Stimulated activated naive CD8-positive, alpha-beta T cell treated with anti-CD3 and anti-CD28 coated beads, Interleukin-15, Interleukin-2, amounts not matched to agents 100 ng/mL and 50 ng/mL, for 24 hours (primary cell): ENCODE data around the gene CDKL5.

Experiments used
- H3K27ac Mint-ChIP-seq: one replicate; pipeline ENCODE4 v1.8.0; 2021; ENCODE audit warnings: mild to moderate bottlenecking, mixed read lengths
- H3K27me3 Mint-ChIP-seq: one replicate; pipeline ENCODE4 v1.8.0; 2021; ENCODE audit warnings: mixed read lengths
- H3K36me3 Mint-ChIP-seq: one replicate; pipeline ENCODE4 v1.8.0; 2021; ENCODE audit warnings: low read depth, mixed read lengths
- H3K4me1 Mint-ChIP-seq: one replicate; pipeline ENCODE4 v1.8.0; 2021; ENCODE audit warnings: low read depth, mixed read lengths
- H3K4me3 Mint-ChIP-seq: one replicate; pipeline ENCODE4 v1.8.0; 2021; ENCODE audit warnings: mild to moderate bottlenecking, mixed read lengths
- H3K9me3 Mint-ChIP-seq: one replicate; pipeline ENCODE4 v1.8.0; 2021; ENCODE audit warnings: mixed read lengths

The CDKL5 gene

DNA sequence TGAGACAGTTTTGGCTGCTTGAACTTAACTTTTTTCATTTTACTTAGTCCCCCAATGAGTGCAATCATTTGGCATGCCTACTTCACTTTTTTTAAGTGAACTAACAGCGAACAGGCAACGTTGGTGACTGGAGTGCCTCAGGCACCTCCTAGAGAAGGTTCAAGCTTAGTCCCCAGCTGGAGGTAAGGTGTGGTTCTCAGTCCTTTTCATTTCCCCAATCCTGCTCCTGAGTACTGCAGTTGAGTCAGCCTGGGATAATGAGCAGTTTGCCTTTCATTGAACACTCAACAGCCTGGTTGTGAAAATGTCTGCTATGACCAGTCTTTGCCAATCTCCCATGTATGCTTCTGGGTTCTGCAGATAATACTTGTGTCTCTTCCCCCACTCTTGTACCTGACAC is 109.5 kb downstream of the CDKL5 start:
- Mint-ChIP-seq H3K9me3 (no peaks in the 10 kb centered on the region), H3K4me3 (no peak overlapping the region), H3K27ac (no peak overlapping the region), H3K4me1 (peaks cover 10% of the 10 kb centered on the region), H3K27me3 (no peaks in the 10 kb centered on the region), H3K36me3 (no peaks in the 10 kb centered on the region)

DNA sequence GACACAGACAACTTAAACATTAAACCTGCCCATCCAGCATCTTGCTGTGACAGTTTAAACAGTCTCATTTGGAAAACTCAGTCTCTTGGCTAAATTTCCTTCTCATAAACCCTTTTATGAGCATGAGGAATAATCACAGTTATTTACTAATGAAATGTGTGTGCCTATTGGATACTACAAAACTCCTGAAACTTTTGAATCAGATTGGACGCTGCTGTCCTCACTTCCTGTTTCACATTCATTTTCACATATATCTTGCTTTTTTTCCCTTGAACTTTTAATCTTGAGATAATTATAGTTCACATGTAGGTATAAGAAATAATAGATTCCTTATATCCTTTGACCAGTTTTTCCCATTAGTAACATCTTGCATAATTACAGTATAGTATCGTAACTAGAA is 111.7 kb downstream of the CDKL5 start:
- H3K27ac Mint-ChIP-seq: no peak overlapping the region

DNA sequence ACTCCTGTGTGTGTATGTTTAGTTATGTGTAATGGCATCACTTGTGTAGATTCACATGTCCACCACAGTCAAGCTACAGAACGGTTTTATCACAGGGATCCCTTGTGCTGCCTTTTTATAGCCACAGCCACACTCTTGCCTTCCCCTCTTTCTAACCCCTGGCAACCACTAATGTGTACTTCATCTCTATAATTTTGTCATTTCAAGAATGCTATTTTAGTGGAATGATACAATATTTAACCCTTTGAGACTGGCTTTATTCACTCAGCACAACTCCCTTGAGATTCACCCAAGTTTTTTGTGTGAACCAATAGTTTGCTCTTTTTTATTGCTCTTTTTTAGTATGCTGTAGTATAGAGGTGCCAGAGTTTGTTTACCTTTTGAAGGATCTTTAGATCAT is 112.1 kb downstream of the CDKL5 start:
- no peaks in the 10 kb centered on the region for H3K9me3 Mint-ChIP-seq
- H3K36me3 Mint-ChIP-seq: no peaks in the 10 kb centered on the region
- no peaks in the 10 kb centered on the region for H3K27me3 Mint-ChIP-seq
- H3K27ac Mint-ChIP-seq: no peak overlapping the region
- H3K4me3 Mint-ChIP-seq: no peak overlapping the region
- peaks cover 10% of the 10 kb centered on the region for H3K4me1 Mint-ChIP-seq

More for the DNA sequence above, 111.7 kb downstream of the CDKL5 start:
- Mint-ChIP-seq H3K36me3 (no peaks in the 10 kb centered on the region), H3K4me1 (peaks cover 10% of the 10 kb centered on the region), H3K4me3 (no peak overlapping the region), H3K27me3 (no peaks in the 10 kb centered on the region), H3K9me3 (no peaks in the 10 kb centered on the region)

DNA sequence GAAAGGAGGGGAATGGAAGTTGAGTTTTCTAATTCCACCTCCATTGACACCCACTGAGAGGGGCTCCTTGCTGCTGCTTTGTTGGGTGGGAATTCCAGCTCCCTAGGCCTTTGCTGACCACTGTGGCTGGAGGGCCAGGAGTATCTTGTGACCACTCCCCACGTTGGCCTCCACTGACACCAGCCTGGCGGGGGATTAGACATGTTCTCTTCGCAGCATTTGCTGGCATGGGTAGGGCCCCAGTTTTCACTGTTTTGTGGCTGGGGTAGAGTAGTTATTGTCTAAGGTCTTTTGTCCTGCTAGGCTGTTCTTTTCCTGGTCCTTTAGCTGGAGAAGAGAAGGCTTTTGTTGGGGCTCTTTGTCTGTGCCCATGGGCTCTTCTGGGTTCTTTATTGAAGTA is 116.7 kb downstream of the CDKL5 start:
- Mint-ChIP-seq H3K9me3 (no peaks in the 10 kb centered on the region), H3K27me3 (no peaks in the 10 kb centered on the region), H3K4me1 (peaks cover 6% of the 10 kb centered on the region)

DNA sequence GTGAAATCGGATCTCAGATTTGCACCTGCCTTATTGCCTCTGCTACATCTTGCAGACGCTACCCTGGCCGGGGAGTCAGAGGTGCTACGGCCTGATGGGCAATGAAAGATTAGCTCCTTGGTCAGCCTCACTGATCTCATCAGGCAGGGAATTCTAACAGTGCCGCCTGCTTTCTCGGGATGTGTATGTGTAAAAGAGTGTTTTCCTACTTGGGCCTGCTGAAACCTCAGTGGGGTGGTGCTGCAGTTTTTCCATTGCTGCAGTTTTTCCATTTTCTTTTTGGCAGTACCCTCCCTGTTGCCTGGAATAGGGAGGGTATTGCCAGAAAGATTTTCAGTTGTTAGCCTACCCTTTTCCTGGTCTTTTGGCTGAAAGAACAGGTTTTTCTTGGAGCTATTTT is 117.5 kb downstream of the CDKL5 start:
- H3K4me1 Mint-ChIP-seq: no peaks in the 10 kb centered on the region
- no peaks in the 10 kb centered on the region for H3K36me3 Mint-ChIP-seq
- H3K27me3 Mint-ChIP-seq: no peaks in the 10 kb centered on the region
- no peaks in the 10 kb centered on the region for H3K9me3 Mint-ChIP-seq
- H3K27ac Mint-ChIP-seq: no peak overlapping the region
- no peak overlapping the region for H3K4me3 Mint-ChIP-seq

More for the DNA sequence above, 116.7 kb downstream of the CDKL5 start:
- no peak overlapping the region for H3K27ac Mint-ChIP-seq
- H3K36me3 Mint-ChIP-seq: no peaks in the 10 kb centered on the region
- H3K4me3 Mint-ChIP-seq: no peak overlapping the region

DNA sequence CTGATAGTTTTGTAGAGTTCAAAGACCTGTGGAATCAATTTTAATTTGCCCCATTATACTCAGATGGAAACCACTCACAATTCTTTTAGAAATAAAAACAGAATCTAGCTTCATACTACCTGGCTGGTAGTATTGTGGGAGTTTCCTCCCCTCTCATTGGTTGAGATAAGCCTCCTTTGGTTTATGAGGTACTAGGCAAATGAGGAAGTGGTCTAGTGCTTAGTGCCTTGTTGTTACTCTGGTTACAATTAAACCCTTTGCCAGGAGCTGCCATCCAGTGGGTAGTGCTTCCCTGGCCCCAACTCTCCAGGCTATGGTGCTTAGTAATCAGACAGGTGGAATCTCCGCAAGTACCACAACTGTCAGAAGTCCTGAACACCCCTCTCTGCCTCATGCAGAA is 118.3 kb downstream of the CDKL5 start:
- Mint-ChIP-seq H3K4me1 (no peaks in the 10 kb centered on the region), H3K36me3 (no peaks in the 10 kb centered on the region), H3K4me3 (no peak overlapping the region), H3K27me3 (no peaks in the 10 kb centered on the region), H3K27ac (no peak overlapping the region), H3K9me3 (no peaks in the 10 kb centered on the region)

DNA sequence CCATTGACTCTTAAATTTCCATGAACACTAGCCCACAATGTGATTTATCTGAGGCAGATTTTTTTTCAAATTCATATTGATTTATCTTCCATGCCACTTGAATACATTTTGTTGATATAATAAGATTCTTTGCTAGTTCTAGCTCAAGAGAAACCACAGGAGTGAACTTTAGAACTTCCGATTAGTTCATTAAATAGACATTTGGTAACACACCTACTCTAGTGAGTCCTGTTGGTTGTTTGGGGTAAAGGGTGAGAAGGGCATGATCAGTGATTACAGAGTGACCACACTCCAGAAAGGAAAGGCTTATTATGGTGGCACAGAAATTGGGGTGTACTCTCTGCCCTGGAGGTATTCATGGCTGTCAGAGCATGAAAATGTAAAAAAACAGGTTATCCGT is 120.4 kb downstream of the CDKL5 start:
- Mint-ChIP-seq H3K36me3 (no peaks in the 10 kb centered on the region), H3K9me3 (no peaks in the 10 kb centered on the region), H3K4me3 (no peak overlapping the region), H3K27ac (no peak overlapping the region), H3K27me3 (no peaks in the 10 kb centered on the region), H3K4me1 (peaks cover 3% of the 10 kb centered on the region)

DNA sequence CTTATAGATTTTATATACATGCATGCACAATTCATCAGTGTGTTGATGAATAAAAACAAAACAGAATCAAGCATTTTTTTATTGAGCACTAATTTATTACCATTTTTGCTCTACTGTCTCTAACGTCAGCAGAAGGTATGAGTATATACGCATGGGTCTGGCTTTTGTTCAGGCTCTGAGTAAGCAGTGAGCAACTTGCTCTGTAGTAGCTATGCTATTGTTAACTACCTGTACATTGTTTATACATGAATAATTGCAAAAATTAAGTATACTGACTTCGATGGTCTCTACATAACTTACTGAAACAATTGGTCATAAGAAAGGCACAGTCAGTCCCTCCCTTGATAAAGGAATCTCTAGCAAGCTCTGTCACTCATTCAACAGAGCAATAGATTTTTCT is 123.6 kb downstream of the CDKL5 start:
- Mint-ChIP-seq H3K4me1 (peaks cover 3% of the 10 kb centered on the region), H3K36me3 (no peaks in the 10 kb centered on the region), H3K27me3 (no peaks in the 10 kb centered on the region), H3K9me3 (no peaks in the 10 kb centered on the region), H3K4me3 (no peak overlapping the region), H3K27ac (no peak overlapping the region)

DNA sequence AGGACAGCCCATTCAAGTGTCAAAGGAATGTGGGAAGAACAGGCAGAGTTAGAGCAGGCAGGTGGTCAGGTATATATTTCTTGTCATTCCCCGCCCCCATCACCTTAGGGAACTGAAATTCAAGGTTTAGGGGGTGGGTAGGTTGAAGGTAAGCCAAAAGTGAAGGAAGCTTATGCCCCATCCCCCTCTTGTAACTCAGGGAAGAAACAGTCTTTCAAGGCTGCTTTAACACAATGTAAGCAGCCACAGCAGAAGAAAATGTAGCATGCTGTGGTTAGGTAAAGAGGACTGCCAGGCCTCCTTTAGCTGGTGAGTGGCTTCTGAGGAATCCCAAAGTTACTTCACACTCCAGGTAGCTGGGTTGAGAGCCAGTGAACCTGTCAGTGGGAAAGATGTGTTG is 124.2 kb downstream of the CDKL5 start:
- H3K27me3 Mint-ChIP-seq: no peaks in the 10 kb centered on the region
- no peak overlapping the region for H3K4me3 Mint-ChIP-seq
- H3K36me3 Mint-ChIP-seq: no peaks in the 10 kb centered on the region
- no peak overlapping the region for H3K27ac Mint-ChIP-seq
- no peaks in the 10 kb centered on the region for H3K9me3 Mint-ChIP-seq
- H3K4me1 Mint-ChIP-seq: peaks cover 3% of the 10 kb centered on the region

DNA sequence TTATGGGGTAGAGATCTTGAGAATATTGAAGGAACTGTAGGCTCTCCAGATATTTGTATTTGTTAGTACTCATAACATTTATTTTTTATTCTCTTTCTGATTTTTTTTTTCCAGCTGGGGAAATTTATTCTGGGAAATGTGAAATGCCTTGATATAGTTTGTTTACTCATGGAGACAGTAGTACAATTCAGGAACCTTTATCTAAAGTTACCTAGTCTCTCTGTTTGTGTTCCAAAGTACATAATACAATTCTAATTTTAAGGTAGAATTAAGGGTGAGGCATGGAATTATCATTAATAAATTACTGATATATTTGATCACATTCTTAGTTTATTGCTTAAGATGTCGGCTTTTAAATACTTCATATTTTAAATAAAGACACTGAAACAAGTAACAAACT is 132.5 kb downstream of the CDKL5 start:
- Mint-ChIP-seq H3K4me1 (no peaks in the 10 kb centered on the region), H3K27me3 (no peaks in the 10 kb centered on the region), H3K27ac (no peak overlapping the region), H3K9me3 (no peaks in the 10 kb centered on the region), H3K36me3 (no peaks in the 10 kb centered on the region), H3K4me3 (no peak overlapping the region)

DNA sequence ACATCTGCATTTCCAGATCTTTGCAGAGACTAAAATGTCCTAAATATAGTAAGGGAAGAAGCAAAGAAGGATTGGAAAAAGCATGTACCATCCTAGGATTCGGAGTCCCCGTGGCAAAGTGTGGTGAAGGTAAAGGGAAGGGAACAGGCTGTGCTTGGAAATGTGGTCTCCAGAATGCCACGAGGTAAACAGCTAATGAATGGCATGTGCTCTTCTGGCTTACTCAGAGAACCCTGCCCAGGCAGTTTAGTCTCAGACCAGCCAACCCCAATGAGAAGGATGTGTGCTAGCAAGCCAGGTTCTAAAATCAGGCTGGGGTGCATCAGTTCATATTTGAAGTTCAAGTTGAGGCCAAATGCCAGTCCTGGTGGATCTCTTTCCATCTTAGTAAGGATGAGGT is 133.4 kb downstream of the CDKL5 start:
- Mint-ChIP-seq H3K27me3 (no peaks in the 10 kb centered on the region), H3K4me1 (no peaks in the 10 kb centered on the region), H3K4me3 (no peak overlapping the region), H3K9me3 (no peaks in the 10 kb centered on the region), H3K36me3 (no peaks in the 10 kb centered on the region), H3K27ac (no peak overlapping the region)

DNA sequence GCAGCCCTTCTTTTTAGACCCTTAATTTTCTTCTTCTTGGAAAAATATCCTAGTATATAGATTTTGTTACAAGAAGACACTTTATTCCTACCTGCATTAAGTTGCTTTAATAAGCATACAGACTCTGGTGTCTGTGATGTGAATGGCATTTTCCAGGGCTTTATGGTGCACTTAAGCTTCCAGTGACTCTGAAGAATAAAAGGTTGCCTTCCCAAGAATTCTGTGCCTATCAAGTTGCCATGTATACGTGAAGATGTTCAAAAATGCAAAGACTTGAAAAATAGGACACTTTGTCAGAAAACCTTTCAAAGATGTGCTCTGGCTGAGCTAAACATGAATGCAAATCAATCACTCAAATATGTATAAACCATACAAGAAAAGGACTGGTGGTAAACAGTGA is 135.6 kb downstream of the CDKL5 start:
- H3K27me3 Mint-ChIP-seq: no peaks in the 10 kb centered on the region
- no peaks in the 10 kb centered on the region for H3K4me1 Mint-ChIP-seq
- H3K9me3 Mint-ChIP-seq: no peaks in the 10 kb centered on the region
- H3K27ac Mint-ChIP-seq: no peak overlapping the region
- no peak overlapping the region for H3K4me3 Mint-ChIP-seq
- H3K36me3 Mint-ChIP-seq: no peaks in the 10 kb centered on the region

DNA sequence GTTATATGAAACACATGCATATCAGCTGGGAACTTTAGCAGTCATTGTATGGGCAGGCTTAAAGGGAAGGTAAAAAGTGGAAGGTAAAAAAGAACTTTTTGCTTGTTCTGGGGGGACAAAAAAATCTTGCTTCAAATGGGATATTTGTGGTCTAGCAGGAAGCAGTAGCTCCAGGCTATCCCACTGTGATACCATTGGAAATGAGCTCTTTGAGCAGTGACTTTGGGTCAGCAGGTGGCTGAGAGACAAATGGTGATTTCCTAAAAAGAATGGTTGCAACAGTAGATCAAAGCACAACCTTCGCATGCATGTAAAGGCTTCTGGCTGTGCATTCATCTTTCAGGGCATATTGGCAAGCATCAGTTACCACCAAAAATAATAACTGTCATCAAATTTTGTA is 140.3 kb downstream of the CDKL5 start:
- H3K9me3 Mint-ChIP-seq: no peaks in the 10 kb centered on the region
- no peak overlapping the region for H3K27ac Mint-ChIP-seq
- no peaks in the 10 kb centered on the region for H3K36me3 Mint-ChIP-seq
- H3K27me3 Mint-ChIP-seq: no peaks in the 10 kb centered on the region
- no peaks in the 10 kb centered on the region for H3K4me1 Mint-ChIP-seq
- H3K4me3 Mint-ChIP-seq: no peak overlapping the region

DNA sequence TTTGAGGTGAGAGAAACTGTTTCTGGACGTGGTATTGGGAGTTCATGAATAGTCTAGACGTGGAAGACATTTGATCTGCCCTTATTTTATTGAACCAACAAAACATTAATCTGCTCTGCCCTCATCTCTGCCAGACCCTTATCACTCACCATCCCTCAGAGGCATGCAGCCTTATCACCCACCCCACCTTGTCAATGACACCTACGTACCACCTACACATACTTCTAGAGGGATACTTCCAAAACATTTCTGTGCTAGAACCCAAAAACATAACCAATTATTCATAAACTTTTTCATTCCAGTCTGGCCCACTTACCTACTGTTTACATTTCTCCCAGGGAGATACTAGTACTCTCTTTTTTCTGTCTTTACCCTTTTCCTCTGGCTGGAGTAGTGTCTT is 141.3 kb downstream of the CDKL5 start:
- H3K9me3 Mint-ChIP-seq: no peaks in the 10 kb centered on the region
- H3K4me1 Mint-ChIP-seq: no peaks in the 10 kb centered on the region
- H3K27me3 Mint-ChIP-seq: no peaks in the 10 kb centered on the region
- no peak overlapping the region for H3K27ac Mint-ChIP-seq
- no peak overlapping the region for H3K4me3 Mint-ChIP-seq
- no peaks in the 10 kb centered on the region for H3K36me3 Mint-ChIP-seq

DNA sequence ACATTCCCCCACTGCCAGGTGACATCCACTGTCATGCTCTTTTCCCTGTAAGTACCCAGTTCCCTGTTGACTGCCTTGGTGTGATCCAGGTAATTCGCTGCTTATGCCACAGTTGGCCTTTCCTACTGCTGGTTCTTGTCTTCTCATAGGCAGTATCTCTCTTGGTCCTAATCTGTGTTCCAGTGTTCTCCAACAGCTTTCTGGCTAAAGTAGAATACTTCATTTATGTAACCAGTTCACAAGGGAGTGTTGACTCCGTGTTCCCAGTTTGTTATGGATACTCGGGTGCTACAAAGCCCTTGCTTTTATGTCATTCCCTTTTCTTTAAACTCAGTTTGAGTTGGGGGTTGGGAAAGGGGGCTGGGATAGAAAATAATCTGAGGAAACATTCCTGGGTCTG is 148.1 kb downstream of the CDKL5 start:
- no peaks in the 10 kb centered on the region for H3K9me3 Mint-ChIP-seq
- no peaks in the 10 kb centered on the region for H3K36me3 Mint-ChIP-seq
- no peak overlapping the region for H3K4me3 Mint-ChIP-seq
- no peaks in the 10 kb centered on the region for H3K27me3 Mint-ChIP-seq
- H3K27ac Mint-ChIP-seq: no peak overlapping the region
- H3K4me1 Mint-ChIP-seq: no peaks in the 10 kb centered on the region

DNA sequence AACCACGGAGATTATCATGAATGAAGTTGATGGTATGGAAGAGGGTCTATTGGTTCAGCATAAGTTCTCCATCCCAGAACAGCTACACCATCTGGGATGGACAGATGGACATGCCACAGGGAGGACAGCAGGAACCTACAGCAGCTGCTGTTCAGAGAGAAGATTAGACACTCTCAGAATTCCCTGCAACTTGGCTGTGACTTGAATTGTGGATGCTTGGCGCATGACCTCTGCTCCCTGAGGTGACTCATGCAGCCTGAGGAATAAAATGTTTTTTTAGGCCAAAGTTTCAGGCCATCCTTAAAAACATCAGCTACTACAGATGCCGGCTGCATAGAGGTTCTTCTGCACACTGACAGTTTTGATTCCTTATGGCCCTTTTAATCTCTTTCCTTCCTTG is 149.2 kb downstream of the CDKL5 start:
- Mint-ChIP-seq H3K27ac (no peak overlapping the region), H3K9me3 (no peaks in the 10 kb centered on the region), H3K4me3 (no peak overlapping the region), H3K27me3 (no peaks in the 10 kb centered on the region), H3K4me1 (no peaks in the 10 kb centered on the region), H3K36me3 (no peaks in the 10 kb centered on the region)

DNA sequence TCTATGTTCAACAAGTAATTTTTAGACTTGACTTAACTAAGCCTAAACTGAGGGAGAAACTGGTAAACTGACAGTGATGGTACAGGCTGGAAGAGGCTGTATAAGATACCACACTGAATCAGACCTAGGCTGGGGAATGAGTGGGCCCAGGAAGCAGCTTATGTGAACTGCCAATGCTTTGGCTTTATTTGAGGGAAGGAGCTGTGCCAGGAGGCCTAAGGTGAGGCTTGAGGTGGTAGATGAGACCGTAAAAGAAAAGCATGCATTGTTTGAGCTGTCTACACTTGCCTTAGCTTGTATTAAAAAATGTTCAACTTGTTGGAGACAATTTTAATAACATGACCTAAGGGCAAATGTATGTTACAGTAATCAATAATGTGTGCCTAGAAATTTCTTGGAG is 150.3 kb downstream of the CDKL5 start:
- Mint-ChIP-seq H3K9me3 (no peaks in the 10 kb centered on the region), H3K4me1 (no peaks in the 10 kb centered on the region), H3K27me3 (no peaks in the 10 kb centered on the region), H3K27ac (no peak overlapping the region), H3K4me3 (no peak overlapping the region), H3K36me3 (no peaks in the 10 kb centered on the region)
